ENCODE measurements around the gene YLPM1.
"Not testable (repeated sequence)": the region's sequence is repeated elsewhere in the genome, so short reads cannot be mapped to it uniquely, and the experiment has no call there.

YLPM1 gene, protein sequence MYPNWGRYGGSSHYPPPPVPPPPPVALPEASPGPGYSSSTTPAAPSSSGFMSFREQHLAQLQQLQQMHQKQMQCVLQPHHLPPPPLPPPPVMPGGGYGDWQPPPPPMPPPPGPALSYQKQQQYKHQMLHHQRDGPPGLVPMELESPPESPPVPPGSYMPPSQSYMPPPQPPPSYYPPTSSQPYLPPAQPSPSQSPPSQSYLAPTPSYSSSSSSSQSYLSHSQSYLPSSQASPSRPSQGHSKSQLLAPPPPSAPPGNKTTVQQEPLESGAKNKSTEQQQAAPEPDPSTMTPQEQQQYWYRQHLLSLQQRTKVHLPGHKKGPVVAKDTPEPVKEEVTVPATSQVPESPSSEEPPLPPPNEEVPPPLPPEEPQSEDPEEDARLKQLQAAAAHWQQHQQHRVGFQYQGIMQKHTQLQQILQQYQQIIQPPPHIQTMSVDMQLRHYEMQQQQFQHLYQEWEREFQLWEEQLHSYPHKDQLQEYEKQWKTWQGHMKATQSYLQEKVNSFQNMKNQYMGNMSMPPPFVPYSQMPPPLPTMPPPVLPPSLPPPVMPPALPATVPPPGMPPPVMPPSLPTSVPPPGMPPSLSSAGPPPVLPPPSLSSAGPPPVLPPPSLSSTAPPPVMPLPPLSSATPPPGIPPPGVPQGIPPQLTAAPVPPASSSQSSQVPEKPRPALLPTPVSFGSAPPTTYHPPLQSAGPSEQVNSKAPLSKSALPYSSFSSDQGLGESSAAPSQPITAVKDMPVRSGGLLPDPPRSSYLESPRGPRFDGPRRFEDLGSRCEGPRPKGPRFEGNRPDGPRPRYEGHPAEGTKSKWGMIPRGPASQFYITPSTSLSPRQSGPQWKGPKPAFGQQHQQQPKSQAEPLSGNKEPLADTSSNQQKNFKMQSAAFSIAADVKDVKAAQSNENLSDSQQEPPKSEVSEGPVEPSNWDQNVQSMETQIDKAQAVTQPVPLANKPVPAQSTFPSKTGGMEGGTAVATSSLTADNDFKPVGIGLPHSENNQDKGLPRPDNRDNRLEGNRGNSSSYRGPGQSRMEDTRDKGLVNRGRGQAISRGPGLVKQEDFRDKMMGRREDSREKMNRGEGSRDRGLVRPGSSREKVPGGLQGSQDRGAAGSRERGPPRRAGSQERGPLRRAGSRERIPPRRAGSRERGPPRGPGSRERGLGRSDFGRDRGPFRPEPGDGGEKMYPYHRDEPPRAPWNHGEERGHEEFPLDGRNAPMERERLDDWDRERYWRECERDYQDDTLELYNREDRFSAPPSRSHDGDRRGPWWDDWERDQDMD (N-terminal part only)

DNA sequence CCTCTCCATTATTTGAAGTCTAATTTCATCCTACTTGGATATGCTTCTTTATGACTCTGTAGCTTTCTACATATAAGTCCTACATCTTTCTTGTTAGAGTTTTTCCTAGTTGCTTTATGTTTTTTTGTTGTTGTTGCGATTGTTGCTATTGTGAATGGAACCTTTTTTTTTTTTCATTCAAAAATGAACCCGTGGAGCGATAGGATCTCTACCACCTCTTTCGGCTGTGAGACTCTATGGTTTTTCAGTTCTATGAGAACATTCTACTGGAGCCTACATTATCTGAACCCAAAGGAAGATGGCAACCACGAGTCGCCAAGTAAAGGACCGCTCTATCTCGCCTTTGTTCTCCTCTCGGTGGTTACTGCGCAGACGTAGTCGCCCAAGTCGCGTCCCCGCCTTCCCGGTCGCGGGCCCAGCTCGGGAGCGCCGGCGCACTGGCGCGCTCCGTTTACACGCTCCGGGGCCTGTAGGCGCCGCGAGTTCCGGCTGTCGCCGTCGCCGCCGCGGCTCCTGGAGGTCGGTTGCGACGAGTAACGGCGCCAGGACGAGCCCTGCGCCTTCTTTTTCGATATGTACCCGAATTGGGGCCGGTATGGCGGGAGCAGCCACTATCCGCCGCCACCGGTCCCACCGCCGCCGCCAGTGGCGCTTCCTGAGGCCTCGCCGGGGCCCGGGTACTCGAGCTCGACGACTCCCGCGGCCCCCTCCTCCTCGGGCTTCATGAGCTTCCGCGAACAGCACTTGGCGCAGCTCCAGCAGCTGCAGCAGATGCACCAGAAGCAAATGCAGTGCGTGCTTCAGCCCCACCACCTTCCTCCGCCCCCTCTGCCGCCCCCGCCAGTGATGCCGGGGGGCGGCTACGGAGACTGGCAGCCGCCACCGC, at the start of gene YLPM1:
TSS of gene YLPM1 (plus strand) at position 400 of the 886 bp plus-strand sequence. CDS start at position 574, 174 bp downstream.
- peak; percentile 96 for DNase-seq

DNA sequence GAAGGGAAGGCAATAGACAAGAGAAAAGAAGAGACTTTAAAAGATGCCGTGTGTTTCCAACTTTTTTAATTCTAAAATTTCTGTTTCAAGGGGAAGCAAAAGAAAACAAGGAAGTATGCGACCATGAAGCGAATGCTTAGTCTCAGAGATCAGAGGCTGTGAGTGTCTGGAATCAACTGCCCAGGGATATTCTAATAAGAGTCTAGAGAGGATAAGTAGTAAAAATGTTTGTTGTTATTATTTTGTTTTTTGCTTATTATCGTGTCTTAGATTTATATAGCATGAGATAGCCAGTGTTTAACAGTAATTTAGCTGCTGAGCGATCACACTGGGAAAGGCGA, 49.8 kb upstream of the YLPM1 start:
- DNase-seq: no peak

DNA sequence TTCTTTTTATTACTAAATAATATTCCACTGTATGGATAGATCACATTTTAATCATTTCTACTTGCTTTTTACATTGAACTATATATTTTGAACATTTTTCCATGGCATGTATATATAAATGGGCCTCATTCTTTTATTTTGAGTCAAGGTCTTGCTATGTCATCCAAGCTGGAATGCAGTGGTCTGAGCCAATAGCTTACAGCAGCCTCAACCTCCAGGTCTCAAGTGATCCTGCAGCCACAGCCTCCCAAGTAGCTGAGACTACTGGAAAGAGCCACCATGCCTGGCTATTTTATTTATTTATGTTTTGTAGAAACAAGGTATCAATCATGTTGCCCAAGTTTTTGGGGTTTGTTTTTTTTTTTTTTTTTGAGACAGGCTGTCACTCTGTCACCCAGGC, 42.6 kb upstream of the YLPM1 start:
- DNase-seq: no peak

DNA sequence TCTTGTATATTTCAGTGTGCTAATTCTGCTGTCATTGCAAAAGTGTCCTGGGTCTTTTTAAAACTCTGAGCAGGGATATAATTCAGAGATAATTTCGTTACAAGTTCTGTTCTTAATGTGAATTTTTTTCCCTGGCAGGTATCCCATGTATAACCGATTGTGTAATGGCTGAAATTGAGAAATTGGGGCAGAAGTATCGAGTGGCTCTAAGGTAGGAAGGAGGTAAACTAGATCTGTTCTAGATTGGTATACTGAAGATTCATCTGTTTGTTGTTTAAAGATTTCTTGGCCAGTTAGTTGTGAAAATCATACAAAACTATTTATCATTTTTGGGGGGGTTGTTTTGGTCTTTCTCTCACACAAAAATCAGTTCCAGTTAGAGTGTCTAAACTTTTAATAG, 40.0 kb upstream of the YLPM1 start:
- no peak for DNase-seq

DNA sequence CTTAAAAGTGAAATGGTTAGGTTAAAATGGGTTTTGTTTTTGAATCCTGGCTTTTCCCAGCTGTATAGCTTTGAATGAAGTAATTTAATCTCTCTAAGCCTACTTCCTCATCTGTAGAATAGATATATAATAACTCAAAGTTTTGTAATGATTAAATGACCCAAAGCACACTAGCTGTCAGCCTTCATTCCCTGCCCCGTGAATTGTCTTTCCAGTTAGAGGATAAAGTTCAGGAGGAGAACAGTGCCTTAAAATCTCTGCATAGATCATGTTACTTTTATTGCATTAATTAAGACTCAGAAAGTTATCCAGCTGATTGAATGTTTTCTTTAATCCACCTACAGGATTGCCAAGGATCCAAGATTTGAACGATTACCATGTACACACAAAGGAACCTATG, 30.7 kb upstream of the YLPM1 start:
- DNase-seq: no peak

DNA sequence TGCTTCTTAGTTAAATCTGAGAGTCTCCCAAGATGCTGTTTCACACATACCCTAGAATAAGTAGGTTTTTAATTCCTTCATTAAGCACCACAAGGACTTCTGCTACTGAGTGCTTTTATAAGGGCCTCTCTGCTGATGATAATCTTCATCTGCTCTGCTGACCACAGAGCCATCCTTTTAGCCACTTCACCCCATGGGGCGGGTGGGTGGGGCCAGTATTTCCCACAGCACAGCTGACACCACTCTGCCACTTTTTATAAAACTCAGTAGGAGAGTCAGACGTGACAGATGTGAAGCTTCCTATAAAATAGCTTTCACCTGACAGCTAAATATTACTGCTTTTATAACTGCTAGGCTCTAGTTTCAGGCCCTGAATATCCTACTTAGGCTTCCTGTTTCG, 29.9 kb upstream of the YLPM1 start:
- DNase-seq: no peak

DNA sequence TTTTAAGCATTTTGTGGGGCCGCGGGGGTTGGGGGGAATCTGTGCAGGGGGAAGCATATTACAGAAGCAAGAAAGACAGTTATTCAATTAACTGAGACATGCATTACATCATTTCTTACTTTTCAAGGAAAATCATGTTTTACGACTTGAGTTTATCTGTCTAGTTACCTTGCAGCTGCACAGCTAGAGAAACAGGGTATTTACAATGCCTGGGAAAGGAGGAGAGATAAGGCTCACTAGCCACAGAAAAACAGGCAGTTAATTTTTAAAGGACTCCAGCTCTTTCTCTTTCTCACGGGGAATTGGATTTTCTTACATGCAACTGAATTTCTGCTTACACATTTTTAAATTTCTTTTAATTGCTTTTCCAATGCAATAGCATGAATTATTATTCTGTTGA, 28.0 kb upstream of the YLPM1 start:
- DNase-seq: no peak

DNA sequence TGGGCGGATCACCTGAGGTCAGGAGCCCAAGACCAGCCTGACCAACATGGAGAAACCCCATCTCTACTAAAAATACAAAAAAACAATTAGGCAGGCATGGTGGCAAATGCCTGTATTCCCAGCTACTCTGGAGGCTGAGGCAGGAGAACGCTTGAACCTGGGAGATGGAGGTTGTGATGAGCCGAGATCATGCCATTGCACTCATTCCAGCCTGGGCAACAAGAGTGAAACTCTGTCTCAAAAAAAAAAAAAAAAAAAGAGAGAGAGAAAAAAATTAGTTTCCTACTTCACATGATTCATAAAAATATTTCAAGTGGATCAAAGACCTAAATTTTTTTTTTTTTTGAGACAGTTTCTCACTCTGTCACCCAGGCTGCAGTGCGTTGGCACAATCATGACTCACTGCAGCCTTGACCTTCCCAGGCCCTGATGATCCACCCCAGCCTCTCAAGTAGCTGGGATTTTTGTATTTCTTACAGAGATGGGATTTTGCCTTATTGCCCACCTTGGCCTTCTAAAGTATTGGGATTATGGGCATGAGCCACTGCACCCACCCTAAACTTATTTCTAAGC, 25.3 kb upstream of the YLPM1 start:
- DNase-seq: no peak

DNA sequence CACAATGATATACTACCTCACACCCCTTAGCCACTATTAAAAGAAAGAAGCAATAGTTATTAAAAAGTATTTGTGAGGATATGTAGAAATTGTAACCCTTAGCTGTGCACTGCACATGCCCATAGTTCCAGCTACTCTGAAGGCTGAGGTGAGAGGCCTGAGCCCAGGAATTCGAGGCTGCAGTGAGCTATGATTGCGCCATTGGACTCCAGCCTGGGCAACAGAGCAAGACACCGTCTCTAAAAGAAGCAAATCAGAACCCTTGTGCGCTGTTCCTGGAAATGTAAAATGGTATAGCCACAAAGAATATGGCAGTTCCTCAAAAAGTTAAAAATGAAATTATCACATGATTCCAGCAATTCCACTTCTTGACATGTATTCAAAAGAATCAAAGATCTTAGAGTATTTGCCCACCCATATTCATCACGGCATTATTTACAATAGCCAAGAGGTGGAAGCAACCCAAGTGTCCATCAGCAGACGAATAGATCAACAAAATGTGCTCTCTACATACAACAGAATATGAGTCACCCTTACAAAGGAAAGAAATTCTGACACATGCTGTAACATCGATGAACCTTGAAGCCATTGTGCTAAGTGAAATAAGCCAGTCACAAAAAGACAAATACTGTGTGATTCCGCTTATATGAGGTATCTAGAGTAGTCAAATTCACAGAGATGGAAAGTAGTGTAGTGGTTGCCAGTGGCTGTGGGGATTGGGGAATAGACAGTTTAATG, 23.7 kb upstream of the YLPM1 start:
- no peak for DNase-seq

DNA sequence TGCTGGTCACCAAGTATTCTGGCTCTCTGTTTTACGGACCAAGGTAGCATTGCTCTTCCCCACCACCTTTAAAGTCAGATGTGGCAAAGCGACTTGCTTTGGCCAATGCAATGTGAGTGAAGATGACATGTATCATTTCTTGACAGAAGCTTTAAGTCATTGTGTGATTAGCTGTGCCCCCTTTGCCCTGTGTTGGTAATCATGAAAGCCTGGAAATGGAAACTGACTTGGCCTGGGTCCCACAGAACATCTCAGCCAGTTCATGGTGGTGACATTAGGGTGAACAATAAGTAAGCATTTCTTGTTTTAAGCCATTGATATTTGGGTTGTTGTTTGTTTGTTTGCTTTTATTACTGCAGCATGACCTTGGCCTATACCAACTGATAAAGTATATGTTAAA, 15.9 kb upstream of the YLPM1 start:
- DNase-seq: no peak

DNA sequence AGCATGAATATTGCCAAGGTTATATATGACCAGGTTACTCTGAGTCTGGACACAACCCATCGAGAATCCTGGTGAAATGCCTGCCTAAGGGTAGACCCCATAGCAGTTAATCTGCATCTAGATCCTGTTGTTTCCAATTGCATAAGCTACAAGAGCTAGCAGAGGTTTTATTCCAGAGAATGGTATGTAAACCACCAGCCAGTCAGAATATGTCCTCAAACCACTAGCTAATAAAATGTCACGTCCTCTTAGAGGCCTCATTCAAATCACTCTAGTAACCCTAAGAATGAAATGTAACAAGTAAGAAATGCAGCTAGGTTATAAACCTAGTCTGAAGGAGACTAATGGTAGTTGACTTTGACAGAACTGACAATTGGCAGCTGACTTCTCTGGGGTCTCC, 9.0 kb upstream of the YLPM1 start:
- no peak for DNase-seq

DNA sequence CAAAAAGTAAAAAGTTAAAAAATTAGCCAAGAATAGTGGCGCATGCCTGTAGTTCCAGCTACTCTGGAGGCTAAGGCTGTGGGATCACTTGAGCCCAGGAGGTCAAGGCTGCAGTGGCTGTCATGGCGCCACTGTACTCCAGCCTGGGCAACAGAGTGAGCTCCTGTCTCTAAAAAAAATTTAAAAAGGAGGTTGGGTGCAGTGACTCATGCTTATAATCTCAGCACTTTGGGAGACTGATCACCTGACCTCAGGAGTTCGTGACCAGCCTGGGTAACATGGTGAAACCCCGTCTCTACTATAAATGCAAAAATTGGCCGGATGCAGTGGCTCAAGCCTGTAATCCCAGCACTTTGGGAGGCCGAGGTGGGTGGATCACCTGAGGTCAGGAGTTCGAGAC, 8.2 kb upstream of the YLPM1 start:
- DNase-seq: no peak

DNA sequence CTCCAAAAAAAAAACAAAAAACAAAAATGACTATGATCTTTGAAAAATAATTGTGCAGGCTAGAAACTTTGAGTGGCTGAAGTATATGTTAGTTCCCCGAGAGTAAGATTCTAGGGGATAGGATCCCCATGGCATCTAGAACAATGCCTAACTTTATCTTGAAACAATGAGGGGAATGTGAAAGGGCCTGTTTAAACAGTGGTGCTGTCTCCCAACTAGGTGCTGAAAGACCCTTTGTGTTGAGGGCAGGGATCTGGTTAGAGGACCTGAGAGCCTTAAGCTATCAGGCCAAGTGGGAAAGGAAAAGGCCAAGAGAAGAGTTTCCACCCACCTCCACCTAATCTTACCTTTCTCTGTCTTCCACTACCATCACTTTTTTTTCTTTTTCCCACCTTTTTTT, 6.8 kb upstream of the YLPM1 start:
- no peak for DNase-seq

DNA sequence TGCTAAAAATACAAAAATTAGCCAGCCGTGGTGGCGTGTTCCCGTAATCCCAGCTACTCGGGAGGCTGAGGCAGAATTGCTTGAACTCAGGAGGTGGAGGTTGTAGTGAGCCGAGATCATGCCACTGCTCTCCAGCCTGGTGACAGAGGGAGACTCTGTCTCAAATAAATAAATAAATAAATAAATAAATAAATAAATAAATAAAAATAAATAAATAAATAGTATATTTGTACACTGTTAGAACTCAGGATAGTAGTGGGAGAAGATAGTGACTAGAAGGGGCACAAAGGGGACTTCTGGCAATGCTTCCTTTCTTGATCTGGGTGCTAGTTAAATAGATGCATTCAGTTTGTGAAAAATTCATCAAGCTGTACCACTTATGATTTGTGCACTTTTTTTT, 4.6 kb upstream of the YLPM1 start:
- DNase-seq: not testable (repeated sequence)

DNA sequence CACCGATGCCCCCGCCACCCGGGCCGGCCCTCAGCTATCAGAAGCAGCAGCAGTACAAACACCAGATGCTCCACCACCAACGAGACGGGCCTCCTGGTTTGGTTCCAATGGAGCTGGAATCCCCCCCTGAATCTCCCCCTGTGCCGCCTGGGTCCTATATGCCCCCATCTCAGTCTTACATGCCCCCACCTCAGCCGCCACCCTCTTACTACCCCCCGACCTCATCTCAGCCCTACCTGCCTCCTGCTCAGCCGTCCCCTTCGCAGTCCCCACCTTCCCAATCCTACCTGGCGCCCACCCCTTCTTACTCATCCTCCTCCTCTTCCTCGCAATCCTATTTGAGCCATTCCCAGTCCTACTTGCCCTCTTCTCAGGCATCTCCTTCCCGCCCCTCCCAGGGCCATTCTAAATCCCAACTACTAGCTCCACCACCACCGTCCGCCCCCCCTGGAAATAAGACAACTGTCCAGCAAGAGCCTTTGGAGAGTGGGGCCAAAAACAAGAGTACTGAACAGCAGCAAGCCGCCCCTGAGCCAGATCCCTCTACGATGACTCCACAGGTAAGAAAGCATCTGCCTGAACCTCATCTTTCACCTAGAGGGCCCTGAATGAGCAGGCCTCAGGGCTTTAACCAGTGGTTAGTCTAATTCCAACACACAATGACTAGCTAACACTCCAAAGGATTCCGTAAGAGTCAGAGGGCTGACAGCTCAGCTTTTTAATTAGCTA, 851 bp downstream of the YLPM1 start:
- no peak for DNase-seq

DNA sequence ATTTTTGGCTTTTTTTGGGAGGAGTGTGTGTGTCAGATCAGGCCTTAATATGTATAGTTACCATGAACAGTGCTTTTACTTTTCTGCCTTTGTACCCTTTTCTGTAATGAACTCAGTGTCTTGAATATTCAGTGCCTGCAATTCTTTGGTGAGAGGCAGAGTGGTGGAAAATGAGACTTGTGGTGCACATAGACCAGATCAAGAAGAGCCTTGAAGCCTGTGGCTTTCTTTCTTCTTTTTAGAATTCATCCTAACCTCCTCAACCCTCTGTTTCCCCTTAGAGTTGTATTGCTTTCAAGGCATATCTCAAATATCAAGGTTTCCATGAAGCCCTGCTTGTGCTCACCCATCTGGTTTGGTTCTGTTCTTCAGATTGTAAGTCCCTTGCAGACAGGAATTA, 2.6 kb downstream of the YLPM1 start:
- no peak for DNase-seq

DNA sequence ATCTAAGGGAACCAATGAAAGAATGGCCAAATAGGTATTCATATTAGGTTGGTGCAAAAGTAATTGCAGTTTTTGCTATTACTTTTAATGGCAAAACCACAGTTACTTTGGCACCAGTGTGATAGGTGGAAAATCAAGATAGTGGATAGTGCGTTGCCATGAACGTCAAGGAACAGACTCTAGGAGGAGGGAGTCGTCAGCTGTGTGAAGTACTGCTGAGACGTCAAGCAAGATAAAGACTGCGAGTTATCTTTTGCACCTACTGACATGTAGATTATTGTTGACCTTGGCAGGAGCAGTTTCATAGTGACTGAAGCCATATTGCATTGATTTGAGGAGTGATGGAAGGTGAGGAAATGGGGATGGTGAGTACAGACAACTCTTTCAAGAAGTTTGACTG, 8.3 kb downstream of the YLPM1 start:
- no peak for DNase-seq

DNA sequence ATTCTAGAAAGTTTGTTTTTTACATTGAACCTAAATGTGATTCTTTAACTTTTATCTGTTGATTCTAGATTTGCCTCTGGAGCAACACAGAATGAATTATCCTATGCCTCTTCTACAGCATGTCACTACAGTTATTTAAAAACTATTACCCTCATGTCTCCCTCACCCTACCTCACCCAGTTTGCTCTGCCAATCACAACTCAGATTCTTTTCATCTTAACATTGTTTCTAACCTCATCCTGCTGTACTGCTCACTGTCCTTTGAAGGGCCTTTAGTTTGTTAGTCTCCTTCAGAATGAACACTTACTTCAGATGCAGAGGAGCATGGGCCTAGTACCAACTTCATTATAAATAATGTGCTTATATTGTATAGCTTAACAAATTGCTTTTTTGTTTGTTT, 21.5 kb downstream of the YLPM1 start:
- no peak for DNase-seq

DNA sequence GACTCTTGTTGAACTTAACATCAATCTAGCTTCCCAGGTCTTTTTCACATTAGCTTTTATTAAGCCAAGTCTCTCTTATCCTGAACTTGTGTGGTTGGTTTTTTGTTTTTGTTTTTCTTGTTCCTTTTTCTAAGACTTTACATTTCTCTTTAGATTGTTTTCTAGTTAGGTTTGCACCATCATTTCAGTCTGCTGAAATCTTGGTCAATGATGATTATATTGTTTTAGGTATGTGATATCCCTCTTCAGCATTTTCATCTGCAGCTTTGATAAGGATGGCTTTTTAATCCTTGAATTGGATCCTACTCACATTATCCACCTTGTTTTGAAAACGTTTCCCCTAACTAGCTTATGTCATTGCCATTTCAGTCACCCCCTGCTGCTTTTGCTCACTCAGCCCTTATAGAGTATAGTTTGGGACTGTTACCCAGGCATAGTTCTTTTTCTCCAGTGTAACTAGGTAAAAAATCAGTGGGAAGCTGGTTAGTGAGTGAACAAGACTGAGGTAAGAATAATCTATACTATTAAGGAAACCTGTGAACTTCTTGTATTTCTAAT, 22.0 kb downstream of the YLPM1 start:
- no peak for DNase-seq

DNA sequence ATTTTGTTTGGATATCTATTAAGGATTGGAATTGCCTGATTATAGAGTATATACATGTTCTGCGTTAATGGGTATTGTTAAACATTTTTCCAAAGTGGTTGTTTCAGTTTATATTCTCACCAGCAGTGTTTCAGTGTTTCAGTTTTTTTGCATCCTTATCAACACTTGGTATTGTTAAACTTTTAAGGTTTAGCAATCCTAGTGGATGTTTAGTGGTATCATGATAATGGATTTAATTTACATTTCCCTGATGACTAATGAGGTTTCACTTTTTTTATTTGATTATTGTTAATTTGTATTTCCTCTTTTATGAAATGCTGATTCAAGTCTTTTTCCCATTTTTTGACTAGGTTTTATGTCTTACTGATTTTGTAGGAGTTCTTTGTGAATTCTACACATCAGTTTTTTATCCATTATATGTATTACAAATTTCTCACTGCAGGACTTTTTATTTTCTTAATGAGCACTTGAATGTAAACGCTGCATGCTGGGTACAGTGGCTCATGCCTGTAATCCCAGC, 23.7 kb downstream of the YLPM1 start:
- no peak for DNase-seq
